ENCODE results near the gene SLC39A5.
"Not testable (repeated sequence)": the region's sequence is repeated elsewhere in the genome, so short reads cannot be mapped to it uniquely, and the experiment has no call there.

The SLC39A5 gene, protein sequence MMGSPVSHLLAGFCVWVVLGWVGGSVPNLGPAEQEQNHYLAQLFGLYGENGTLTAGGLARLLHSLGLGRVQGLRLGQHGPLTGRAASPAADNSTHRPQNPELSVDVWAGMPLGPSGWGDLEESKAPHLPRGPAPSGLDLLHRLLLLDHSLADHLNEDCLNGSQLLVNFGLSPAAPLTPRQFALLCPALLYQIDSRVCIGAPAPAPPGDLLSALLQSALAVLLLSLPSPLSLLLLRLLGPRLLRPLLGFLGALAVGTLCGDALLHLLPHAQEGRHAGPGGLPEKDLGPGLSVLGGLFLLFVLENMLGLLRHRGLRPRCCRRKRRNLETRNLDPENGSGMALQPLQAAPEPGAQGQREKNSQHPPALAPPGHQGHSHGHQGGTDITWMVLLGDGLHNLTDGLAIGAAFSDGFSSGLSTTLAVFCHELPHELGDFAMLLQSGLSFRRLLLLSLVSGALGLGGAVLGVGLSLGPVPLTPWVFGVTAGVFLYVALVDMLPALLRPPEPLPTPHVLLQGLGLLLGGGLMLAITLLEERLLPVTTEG

DNA sequence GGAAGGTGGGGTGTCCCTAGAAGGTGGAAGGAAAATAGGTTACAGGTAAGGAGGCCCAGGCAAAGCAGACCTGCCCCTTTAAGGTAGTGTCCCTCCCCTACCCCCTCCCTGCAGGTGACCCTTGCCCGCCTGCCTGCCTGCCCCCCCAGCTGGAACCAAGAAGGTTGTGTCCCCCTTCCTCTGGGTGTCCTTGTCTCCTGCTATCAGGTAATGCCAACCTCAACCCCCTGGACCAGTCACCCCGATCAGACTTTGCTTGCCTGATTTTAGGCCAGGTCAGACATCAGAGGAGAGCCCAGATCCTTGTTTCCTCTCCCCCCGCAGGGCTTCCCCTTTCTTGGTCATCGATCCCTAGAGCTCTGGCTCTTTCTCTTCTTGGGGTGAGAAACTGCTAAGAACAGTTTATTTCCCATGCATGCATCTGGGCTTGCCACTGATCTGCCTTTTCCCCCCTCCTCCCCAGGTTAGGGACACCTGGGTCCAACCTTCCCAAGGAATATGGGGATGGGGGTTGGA lies at the start of gene SLC39A5:
SLC39A5 (plus strand) TSS at position 136 of the 516 bp plus-strand sequence. CDS start 1,224 bp downstream, outside the sequence.
- ATAC-seq (replicated peaks) (no peak), DNase-seq (no peak)
- Mint-ChIP-seq H3K4me1 (peaks cover 11 to 13% of the 10 kb centered on the region in 2 donors), H3K27ac (peak within 1 kb of the TSS; percentile 47), H3K9me3 (no peaks in the 10 kb centered on the region), H3K27me3 (no peaks in the 10 kb centered on the region), H3K36me3 (peaks cover 15 to 28% of the 10 kb centered on the region in 2 donors), H3K4me3 (no peak within 1 kb of the TSS)

DNA sequence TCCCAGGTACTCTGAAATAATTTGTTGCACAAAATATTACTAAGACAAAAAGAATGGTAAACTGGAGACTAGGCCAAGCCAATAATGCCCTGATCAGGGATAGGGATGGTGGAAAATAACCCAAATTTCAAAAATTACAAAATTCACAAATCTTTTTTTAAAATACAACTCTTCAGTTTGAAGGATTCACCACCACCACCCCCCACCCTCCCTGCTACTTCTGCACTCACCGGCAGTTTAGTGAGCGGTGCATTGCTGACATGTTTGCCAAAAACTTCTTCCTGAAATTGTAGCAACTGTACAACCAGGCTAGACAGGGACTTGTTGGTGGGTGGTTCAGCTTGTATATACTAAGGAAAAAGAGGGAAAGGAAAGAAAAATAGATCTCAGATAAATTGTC lies 42.9 kb upstream of the SLC39A5 start:
- no peaks in the 10 kb centered on the region for H3K9me3 Mint-ChIP-seq
- H3K36me3 Mint-ChIP-seq: peaks cover 22 to 29% of the 10 kb centered on the region in 2 donors
- ATAC-seq (replicated peaks) (no peak), DNase-seq (no peak)
- H3K27ac Mint-ChIP-seq: no peak overlapping the region
- H3K4me3 Mint-ChIP-seq: no peak overlapping the region
- peaks cover 0 to 4% of the 10 kb centered on the region in 2 donors for H3K27me3 Mint-ChIP-seq
- peaks cover 22 to 44% of the 10 kb centered on the region in 2 donors for H3K4me1 Mint-ChIP-seq

DNA sequence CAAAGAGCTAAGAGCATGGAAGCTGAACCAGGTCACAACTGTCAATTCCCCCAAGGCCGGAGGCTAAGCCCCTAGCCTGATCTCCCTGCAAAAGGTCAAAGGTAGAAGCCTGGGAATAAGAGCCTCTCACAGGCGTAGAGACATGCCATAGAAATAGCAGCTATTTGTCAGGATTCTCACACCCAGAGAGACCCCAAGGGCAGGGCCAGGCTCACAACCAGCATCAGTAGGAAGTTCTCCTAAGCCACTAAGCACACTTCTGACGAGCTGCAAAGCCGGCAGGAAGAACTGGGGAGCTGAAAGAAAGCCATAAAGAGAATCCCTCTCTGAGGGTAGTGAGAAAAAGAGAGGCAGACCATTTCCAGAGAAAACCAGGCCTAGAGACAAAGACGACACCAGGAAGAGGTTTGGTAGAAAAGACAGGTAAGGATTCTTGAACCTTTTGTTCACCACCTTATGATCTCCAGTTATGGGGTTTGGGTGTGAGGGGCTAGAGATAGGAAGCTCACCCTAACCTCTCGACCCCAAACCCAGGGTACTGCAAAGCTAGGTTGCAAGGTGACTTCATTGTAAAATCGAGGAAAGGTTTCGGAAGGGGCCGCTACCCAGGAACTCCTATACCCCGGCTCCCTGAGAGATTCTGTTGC lies 41.6 kb upstream of the SLC39A5 start:
- Mint-ChIP-seq H3K4me3 (peak overlapping the region; percentile 83 to 84), H3K4me1 (peaks cover 26 to 50% of the 10 kb centered on the region in 2 donors), H3K27ac (peak overlapping the region; percentile 63), H3K27me3 (peaks cover 0 to 4% of the 10 kb centered on the region in 2 donors), H3K36me3 (peaks cover 20 to 22% of the 10 kb centered on the region in 2 donors), H3K9me3 (no peaks in the 10 kb centered on the region)
- ATAC-seq (replicated peaks) (no peak), DNase-seq (no peak)

DNA sequence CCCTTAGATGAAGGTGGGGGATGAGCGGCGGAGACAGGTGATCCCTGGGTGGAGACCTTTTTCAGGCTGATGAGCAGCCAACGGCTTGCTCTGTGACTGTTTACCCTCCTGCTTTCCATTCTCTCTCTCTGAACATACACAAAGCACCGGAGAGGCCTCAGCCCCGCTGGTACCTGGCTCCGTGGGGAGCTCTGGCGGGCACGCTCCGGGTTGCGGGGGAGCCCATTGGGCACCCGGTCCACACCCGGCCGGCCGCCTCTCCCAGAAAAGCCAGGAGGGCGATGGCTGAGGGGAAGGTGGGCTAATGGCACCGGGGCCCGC lies 41.1 kb upstream of the SLC39A5 start:
- Mint-ChIP-seq H3K9me3 (no peaks in the 10 kb centered on the region), H3K36me3 (peaks cover 19 to 21% of the 10 kb centered on the region in 2 donors), H3K27ac (peak overlapping the region; percentile 63), H3K4me3 (peak overlapping the region; percentile 83 to 84), H3K27me3 (peaks cover 0 to 4% of the 10 kb centered on the region in 2 donors), H3K4me1 (peaks cover 29 to 53% of the 10 kb centered on the region in 2 donors)
- no peak for DNase-seq
- peak; percentile 1 to 5 for ATAC-seq (replicated peaks)

DNA sequence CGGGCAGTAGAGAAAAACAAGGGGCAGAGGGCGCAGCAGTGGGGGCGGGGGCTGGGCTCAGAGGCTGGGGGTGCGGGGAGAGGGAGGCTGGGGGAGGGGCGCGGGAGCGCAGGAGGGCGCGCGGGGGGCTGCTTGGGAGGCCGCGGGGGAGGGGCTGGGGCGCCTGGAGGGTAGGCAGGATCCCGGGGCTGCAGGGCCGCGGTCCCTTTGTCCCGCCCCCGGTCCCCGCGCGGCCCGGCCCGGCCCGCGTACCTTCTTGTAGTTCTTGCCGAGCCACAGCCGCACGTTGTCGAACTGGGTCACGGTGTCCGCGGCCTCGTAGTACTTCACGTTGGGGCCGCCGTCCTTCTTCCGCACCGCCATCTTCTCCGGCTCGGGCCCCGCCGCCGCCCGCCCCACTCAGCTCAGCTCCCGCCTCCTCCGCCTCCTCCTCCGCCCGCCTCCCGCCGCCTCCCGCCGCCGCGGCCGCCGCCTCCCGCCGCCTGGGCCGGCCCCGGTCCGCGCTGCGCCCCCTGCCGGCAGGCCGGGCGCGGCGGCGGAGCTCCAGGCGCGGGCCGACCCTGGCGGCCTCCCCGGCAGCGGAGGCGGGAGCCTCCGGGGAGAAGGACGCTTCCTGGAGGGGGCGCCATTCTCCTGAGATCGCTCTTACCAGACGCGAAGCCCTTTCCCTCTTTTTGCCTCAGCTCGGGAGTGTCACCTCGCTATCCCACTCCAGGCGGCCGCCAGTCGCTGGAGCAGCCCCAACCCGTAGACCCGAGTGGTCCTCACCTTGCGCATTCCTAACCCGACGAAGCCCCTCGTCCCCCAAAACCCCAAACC lies 40.5 kb upstream of the SLC39A5 start, which contains the start of gene SMARCC2:
SMARCC2 (minus strand) TSS at position 385 of the 819 bp plus-strand sequence; CDS start at position 363, 22 bp downstream.
- peaks cover 0 to 4% of the 10 kb centered on the region in 2 donors for H3K27me3 Mint-ChIP-seq
- H3K36me3 Mint-ChIP-seq: peaks cover 17 to 19% of the 10 kb centered on the region in 2 donors
- ATAC-seq (replicated peaks): peak; percentile 84 to 90
- peaks cover 29 to 53% of the 10 kb centered on the region in 2 donors for H3K4me1 Mint-ChIP-seq
- peak; percentile 76 for DNase-seq
- H3K4me3 Mint-ChIP-seq: peak within 1 kb of the TSS; percentile 84 to 92
- peak within 1 kb of the TSS; percentile 100 for H3K27ac Mint-ChIP-seq
- H3K9me3 Mint-ChIP-seq: no peaks in the 10 kb centered on the region

DNA sequence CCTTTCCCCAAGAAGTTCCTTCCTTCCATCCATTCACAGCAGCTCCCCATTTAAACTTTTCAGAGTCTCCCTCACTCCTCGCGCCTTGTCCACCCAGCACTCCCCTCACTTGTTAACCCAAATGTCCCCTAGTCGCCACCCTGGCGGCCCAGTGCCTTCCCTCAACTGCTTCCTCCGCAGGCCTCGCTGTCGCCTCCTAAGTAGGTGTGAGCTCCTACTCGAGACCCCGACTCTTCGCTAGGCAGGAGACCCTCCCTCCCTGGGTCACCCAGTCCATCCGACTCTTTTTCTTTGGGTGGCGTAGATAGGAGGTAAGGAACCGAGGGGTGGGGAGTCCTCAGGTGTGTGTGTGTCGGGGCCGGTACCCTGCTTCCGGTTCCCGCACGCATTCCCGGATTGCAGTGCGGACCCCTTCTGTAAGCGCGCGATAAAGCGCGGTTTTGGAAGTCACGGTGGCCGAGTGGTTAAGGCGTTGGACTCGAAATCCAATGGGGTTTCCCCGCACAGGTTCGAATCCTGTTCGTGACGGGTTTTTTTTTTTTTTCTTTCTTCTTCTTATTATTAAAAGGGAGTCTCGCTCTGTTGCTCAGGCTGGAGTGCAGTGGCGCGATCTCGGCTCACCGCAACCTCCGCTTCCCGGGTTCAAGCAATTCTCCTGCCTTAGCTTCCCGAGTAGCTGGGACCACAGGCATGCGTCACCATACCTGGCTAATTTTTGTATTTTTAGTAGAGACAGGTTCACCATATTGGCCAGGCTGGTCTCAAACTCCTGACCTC lies 39.7 kb upstream of the SLC39A5 start:
- Mint-ChIP-seq H3K4me3 (peak overlapping the region; percentile 84 to 92), H3K9me3 (no peaks in the 10 kb centered on the region), H3K27ac (peak overlapping the region; percentile 100), H3K27me3 (peaks cover 0 to 4% of the 10 kb centered on the region in 2 donors), H3K4me1 (peaks cover 29 to 53% of the 10 kb centered on the region in 2 donors), H3K36me3 (peaks cover 9 to 14% of the 10 kb centered on the region in 2 donors)
- DNase-seq: peak; percentile 88
- ATAC-seq (replicated peaks): peak; percentile 59 to 68

DNA sequence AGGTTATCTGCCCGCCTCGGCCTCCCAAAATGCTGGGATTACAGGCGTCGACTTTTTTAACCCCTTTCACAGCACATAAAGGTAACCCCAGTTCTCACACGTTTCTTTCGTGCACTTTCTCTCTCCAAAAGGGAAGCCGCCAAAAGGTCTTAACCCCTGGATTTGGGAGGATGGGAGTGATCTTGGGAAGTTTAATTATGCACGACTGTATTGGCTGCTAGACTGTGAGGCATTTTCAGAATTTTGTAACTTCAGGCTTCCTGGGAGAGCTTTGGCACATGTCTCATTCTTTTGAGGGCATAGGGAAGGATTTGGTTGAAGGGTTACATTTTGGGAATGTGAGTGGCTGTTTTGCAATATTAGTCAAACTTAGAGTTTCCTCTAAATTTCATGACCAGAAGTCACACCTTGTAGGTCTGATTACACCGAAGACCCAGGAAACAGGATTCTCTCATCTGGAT lies 39.1 kb upstream of the SLC39A5 start:
- H3K4me1 Mint-ChIP-seq: peaks cover 29 to 51% of the 10 kb centered on the region in 2 donors
- H3K9me3 Mint-ChIP-seq: no peaks in the 10 kb centered on the region
- H3K4me3 Mint-ChIP-seq: peak overlapping the region; percentile 84 to 92
- no peak for DNase-seq
- ATAC-seq (replicated peaks): no peak
- peak overlapping the region; percentile 100 for H3K27ac Mint-ChIP-seq
- H3K36me3 Mint-ChIP-seq: peaks cover 7 to 12% of the 10 kb centered on the region in 2 donors
- peaks cover 0 to 4% of the 10 kb centered on the region in 2 donors for H3K27me3 Mint-ChIP-seq

DNA sequence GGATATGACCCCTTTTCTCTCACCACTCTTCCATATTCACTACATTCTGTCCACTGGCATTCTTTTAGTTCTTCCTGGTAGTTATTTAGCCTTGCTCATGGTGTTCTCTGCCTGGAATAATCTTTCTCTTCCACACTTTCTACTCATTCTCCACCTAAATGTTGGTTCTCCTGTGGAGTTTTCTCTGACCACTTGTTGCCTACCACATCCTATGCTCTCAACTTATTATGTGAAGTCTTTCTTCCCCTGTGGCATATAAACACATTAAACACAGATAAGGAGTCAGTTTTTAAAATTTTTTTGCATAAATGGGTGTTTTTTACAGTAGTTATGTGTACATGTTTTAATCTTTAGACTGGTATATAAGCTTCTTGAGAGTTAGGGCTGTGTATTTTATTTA lies 37.3 kb upstream of the SLC39A5 start:
- ATAC-seq (replicated peaks): no peak
- peaks cover 2 to 9% of the 10 kb centered on the region in 2 donors for H3K36me3 Mint-ChIP-seq
- H3K27me3 Mint-ChIP-seq: peaks cover 0 to 4% of the 10 kb centered on the region in 2 donors
- peaks cover 24 to 34% of the 10 kb centered on the region in 2 donors for H3K4me1 Mint-ChIP-seq
- H3K27ac Mint-ChIP-seq: no peak overlapping the region
- no peak for DNase-seq
- no peaks in the 10 kb centered on the region for H3K9me3 Mint-ChIP-seq
- no peak overlapping the region for H3K4me3 Mint-ChIP-seq

DNA sequence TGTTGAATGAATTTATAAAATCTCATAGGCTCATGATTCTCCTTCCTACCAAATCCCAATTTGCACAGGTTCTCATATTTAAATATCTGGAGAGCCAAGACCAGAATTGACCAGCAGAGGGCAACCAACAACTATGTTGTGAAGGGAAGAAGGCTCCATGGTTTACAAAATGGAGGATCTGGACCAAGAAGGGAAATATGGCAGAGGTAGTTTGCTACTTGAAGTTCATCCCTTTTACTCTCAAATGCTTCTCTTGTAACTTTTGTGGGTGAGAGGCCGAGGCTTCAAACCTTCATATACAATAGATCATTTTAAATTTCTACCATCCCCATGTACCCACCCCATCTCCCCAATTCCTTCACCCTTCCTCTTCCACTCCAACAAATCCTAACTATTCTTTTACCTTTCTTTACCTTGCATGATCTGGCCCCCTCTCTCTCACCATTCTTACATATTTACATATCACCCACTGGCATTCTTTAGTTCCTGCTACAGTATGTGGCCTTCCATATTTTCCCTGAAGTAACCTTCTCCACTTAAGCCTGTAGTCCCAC lies 36.7 kb upstream of the SLC39A5 start:
- Mint-ChIP-seq H3K36me3 (peaks cover 2 to 9% of the 10 kb centered on the region in 2 donors), H3K27me3 (peaks cover 0 to 4% of the 10 kb centered on the region in 2 donors), H3K9me3 (no peaks in the 10 kb centered on the region), H3K4me3 (peak overlapping the region in 1 of 2 donors; percentile 11), H3K4me1 (peaks cover 19 to 29% of the 10 kb centered on the region in 2 donors), H3K27ac (peak overlapping the region; percentile 14)
- ATAC-seq (replicated peaks) (no peak), DNase-seq (peak; percentile 61)

DNA sequence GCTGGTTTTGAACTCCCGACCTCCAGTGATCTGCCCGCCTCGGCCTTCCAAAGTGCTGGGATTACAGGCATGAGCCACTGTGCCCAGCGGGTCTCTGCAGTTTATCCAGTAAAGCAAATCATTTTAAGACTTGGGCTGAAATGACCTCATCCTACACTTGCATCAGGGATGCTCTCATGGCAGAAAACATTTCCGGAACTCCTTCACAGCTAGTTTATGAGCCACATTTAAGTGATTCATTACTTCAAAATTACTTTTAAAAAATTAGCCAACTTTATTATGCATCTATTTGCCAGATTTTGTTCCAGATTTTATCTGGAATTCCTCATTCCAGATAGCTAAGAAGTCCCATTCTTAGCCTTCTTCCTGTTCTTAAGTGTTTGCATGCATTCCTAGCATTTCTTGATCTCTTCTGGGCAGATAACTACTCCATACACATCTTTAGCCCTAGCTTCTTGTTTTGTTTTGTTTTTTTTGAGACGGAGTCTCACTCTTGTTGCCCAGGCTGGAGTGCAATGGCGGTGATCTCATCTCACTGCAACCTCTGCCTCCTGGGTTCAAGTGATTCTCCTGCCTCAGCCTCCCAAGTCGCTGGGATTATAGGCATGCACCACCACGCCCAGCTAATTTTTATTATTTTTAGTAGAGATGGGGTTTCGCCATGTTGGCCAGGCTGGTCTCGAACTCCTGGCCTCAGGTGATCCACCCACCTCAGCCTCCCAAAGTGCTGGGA lies 32.9 kb upstream of the SLC39A5 start:
- not testable (repeated sequence) for DNase-seq; H3K36me3 Mint-ChIP-seq; H3K9me3 Mint-ChIP-seq; ATAC-seq (replicated peaks); H3K4me1 Mint-ChIP-seq; H3K27ac Mint-ChIP-seq; H3K27me3 Mint-ChIP-seq; H3K4me3 Mint-ChIP-seq

DNA sequence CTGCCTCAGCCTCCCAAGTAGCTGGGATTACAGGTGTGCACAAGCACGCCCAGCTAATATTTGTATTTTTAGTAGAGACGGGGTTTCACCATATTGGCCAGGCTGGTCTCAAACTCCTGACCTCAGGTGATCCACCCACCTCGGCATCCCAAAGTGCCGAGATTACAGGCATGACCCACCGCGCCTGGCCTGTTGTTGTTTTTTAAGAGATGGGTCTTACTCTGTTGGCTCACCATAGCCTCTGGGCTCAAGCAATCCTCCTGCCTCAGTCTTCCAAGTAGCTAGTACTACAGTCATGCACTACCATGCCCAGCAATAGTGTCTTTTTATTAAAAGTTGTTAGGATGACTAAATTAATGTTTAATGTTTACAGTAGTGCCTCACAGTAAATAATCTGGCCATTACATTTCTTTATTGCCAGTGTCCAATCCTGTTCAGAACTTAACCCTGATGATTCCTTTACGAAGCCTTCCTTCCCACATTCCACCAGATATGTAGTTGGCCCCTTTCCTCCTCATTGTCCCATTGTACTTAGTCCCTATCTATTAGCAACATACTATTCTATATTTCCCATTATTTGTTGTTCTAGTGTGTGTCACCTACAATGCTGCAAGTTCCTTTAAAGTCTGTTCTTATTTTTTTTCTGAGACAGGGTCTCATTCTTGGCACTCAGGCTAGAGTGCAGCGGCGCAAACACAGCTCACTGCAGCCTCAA lies 31.8 kb upstream of the SLC39A5 start:
- H3K4me1 Mint-ChIP-seq: peaks cover 10 to 12% of the 10 kb centered on the region in 2 donors
- ATAC-seq (replicated peaks): no peak
- no peak overlapping the region for H3K4me3 Mint-ChIP-seq
- no peaks in the 10 kb centered on the region for H3K27me3 Mint-ChIP-seq
- no peak for DNase-seq
- no peak overlapping the region for H3K27ac Mint-ChIP-seq
- no peaks in the 10 kb centered on the region for H3K9me3 Mint-ChIP-seq
- H3K36me3 Mint-ChIP-seq: no peaks in the 10 kb centered on the region

DNA sequence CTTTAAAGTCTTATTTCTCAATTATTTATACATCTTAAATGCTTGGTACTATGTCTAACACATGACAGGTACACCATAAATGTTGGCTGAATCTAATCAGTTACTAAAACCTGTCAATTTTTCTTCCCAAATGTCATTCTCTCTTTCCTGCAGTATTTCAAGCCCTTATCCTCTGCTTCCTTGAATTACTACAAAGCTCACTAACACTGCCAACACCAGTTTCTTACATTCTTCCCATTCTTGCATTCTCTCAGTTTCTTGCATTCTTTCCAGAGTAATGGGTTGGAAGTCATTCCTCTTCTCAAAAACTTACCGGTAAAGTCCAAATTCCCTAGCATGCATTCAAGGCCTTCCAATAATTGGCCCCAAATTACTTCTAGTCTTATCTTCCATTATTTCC lies 31.0 kb upstream of the SLC39A5 start:
- ATAC-seq (replicated peaks) (no peak), DNase-seq (no peak)
- H3K36me3 Mint-ChIP-seq: no peaks in the 10 kb centered on the region
- no peaks in the 10 kb centered on the region for H3K27me3 Mint-ChIP-seq
- H3K27ac Mint-ChIP-seq: peak overlapping the region; percentile 2
- peaks cover 5 to 7% of the 10 kb centered on the region in 2 donors for H3K4me1 Mint-ChIP-seq
- no peaks in the 10 kb centered on the region for H3K9me3 Mint-ChIP-seq
- H3K4me3 Mint-ChIP-seq: no peak overlapping the region
